T-helper 2 cell treated with Interferon-gamma antibody and Interleukin-4, amounts not matched to agents 5 μg/mL and 100 μg/mL, for 36 hours (primary cell): Measurements from ENCODE around the gene LRP11.

Source experiments
- DNase-seq: peaks from one replicate; pipeline ENCODE4 v3.0.0; 2021; ENCODE audit warnings: low spot score
- H3K27ac Mint-ChIP-seq: one replicate; pipeline ENCODE4 v1.8.0; 2021; ENCODE audit warnings: mild to moderate bottlenecking, mixed read lengths
- H3K27me3 Mint-ChIP-seq: one replicate; pipeline ENCODE4 v1.8.0; 2021; ENCODE audit warnings: low read depth, mixed read lengths
- H3K36me3 Mint-ChIP-seq: one replicate; pipeline ENCODE4 v1.8.0; 2021; ENCODE audit warnings: low read depth, mixed read lengths
- H3K4me1 Mint-ChIP-seq: one replicate; pipeline ENCODE4 v1.8.0; 2021; ENCODE audit warnings: low read depth, mixed read lengths
- H3K4me3 Mint-ChIP-seq: one replicate; pipeline ENCODE4 v1.8.0; 2022; ENCODE audit warnings: mild to moderate bottlenecking, moderate library complexity, mixed read lengths
- H3K9me3 Mint-ChIP-seq: one replicate; pipeline ENCODE4 v1.8.0; 2021; ENCODE audit warnings: mixed read lengths

Gene LRP11

GRCh38 chr6:149890629-149891045 lies 26.5 kb upstream of the LRP11 start:
- Mint-ChIP-seq H3K27me3 (peaks cover 29% of the 10 kb centered on the region), H3K4me3 (no peak overlapping the region), H3K4me1 (peaks cover 16% of the 10 kb centered on the region), H3K9me3 (no peaks in the 10 kb centered on the region), H3K36me3 (no peaks in the 10 kb centered on the region), H3K27ac (no peak overlapping the region)
- DNase-seq, result no peak

- H3K27me3 Mint-ChIP-seq, result peaks cover 34% of the 10 kb centered on the region
- no peak overlapping the region for H3K4me3 Mint-ChIP-seq
- peaks cover 15% of the 10 kb centered on the region for H3K4me1 Mint-ChIP-seq
- no peak overlapping the region for H3K27ac Mint-ChIP-seq
- no peaks in the 10 kb centered on the region for H3K36me3 Mint-ChIP-seq
- no peaks in the 10 kb centered on the region for H3K9me3 Mint-ChIP-seq
- no peak for DNase-seq
Observed at GRCh38 chr6:149889326-149889725, 25.2 kb upstream of the LRP11 start.

- no peak for DNase-seq
- no peaks in the 10 kb centered on the region for H3K36me3 Mint-ChIP-seq
- H3K27me3 Mint-ChIP-seq, result peaks cover 33% of the 10 kb centered on the region
- H3K9me3 Mint-ChIP-seq, result no peaks in the 10 kb centered on the region
- H3K4me3 Mint-ChIP-seq, result no peak overlapping the region
- H3K4me1 Mint-ChIP-seq, result peaks cover 15% of the 10 kb centered on the region
- no peak overlapping the region for H3K27ac Mint-ChIP-seq
Observed at GRCh38 chr6:149888659-149889058, 24.5 kb upstream of the LRP11 start.

GRCh38 chr6:149888093-149888492 lies 23.9 kb upstream of the LRP11 start:
- Mint-ChIP-seq H3K36me3 (no peaks in the 10 kb centered on the region), H3K4me1 (peaks cover 12% of the 10 kb centered on the region)

GRCh38 chr6:149887343-149887742 lies 23.2 kb upstream of the LRP11 start:
- DNase-seq, result no peak
- Mint-ChIP-seq H3K36me3 (no peaks in the 10 kb centered on the region), H3K9me3 (no peaks in the 10 kb centered on the region), H3K4me1 (peaks cover 5% of the 10 kb centered on the region), H3K27ac (no peak overlapping the region), H3K4me3 (no peak overlapping the region), H3K27me3 (peaks cover 25% of the 10 kb centered on the region)

More at GRCh38 chr6:149888093-149888492, 23.9 kb upstream of the LRP11 start:
- no peak overlapping the region for H3K4me3 Mint-ChIP-seq
- H3K27ac Mint-ChIP-seq, result no peak overlapping the region
- DNase-seq, result no peak
- no peaks in the 10 kb centered on the region for H3K9me3 Mint-ChIP-seq
- H3K27me3 Mint-ChIP-seq, result peaks cover 30% of the 10 kb centered on the region

GRCh38 chr6:149885888-149886287 lies 21.7 kb upstream of the LRP11 start:
- H3K36me3 Mint-ChIP-seq, result no peaks in the 10 kb centered on the region
- DNase-seq, result no peak
- peaks cover 30% of the 10 kb centered on the region for H3K27me3 Mint-ChIP-seq
- no peaks in the 10 kb centered on the region for H3K9me3 Mint-ChIP-seq
- H3K4me3 Mint-ChIP-seq, result no peak overlapping the region
- no peak overlapping the region for H3K27ac Mint-ChIP-seq
- H3K4me1 Mint-ChIP-seq, result no peaks in the 10 kb centered on the region

- DNase-seq, result no peak
- Mint-ChIP-seq H3K27ac (no peak overlapping the region), H3K9me3 (no peaks in the 10 kb centered on the region), H3K27me3 (peaks cover 33% of the 10 kb centered on the region), H3K4me3 (no peak overlapping the region), H3K4me1 (no peaks in the 10 kb centered on the region), H3K36me3 (no peaks in the 10 kb centered on the region)
Observed at GRCh38 chr6:149884617-149885016, 20.5 kb upstream of the LRP11 start.

- Mint-ChIP-seq H3K4me3 (no peak overlapping the region), H3K27me3 (peaks cover 32% of the 10 kb centered on the region), H3K27ac (no peak overlapping the region), H3K36me3 (no peaks in the 10 kb centered on the region), H3K4me1 (no peaks in the 10 kb centered on the region), H3K9me3 (no peaks in the 10 kb centered on the region)
- DNase-seq, result no peak
Observed at GRCh38 chr6:149884215-149884614, 20.1 kb upstream of the LRP11 start.

- Mint-ChIP-seq H3K27ac (no peak overlapping the region), H3K4me1 (no peaks in the 10 kb centered on the region), H3K9me3 (no peaks in the 10 kb centered on the region), H3K4me3 (no peak overlapping the region), H3K36me3 (no peaks in the 10 kb centered on the region), H3K27me3 (peaks cover 40% of the 10 kb centered on the region)
- DNase-seq, result no peak
Observed at GRCh38 chr6:149881860-149882259, 17.7 kb upstream of the LRP11 start.

- no peak for DNase-seq
- no peaks in the 10 kb centered on the region for H3K36me3 Mint-ChIP-seq
- no peaks in the 10 kb centered on the region for H3K9me3 Mint-ChIP-seq
- no peaks in the 10 kb centered on the region for H3K4me1 Mint-ChIP-seq
- peaks cover 43% of the 10 kb centered on the region for H3K27me3 Mint-ChIP-seq
- H3K27ac Mint-ChIP-seq, result no peak overlapping the region
- no peak overlapping the region for H3K4me3 Mint-ChIP-seq
Observed at GRCh38 chr6:149881066-149881766, 17.1 kb upstream of the LRP11 start.

- H3K4me3 Mint-ChIP-seq, result no peak overlapping the region
- no peaks in the 10 kb centered on the region for H3K36me3 Mint-ChIP-seq
- peaks cover 44% of the 10 kb centered on the region for H3K27me3 Mint-ChIP-seq
- H3K4me1 Mint-ChIP-seq, result no peaks in the 10 kb centered on the region
- H3K27ac Mint-ChIP-seq, result no peak overlapping the region
- no peaks in the 10 kb centered on the region for H3K9me3 Mint-ChIP-seq
- no peak for DNase-seq
Observed at GRCh38 chr6:149877659-149878058, 13.5 kb upstream of the LRP11 start.

GRCh38 chr6:149876241-149876933 lies 12.2 kb upstream of the LRP11 start:
- Mint-ChIP-seq H3K4me3 (no peak overlapping the region), H3K9me3 (no peaks in the 10 kb centered on the region), H3K27me3 (peaks cover 39% of the 10 kb centered on the region), H3K4me1 (no peaks in the 10 kb centered on the region), H3K36me3 (no peaks in the 10 kb centered on the region), H3K27ac (no peak overlapping the region)
- DNase-seq, result no peak

- Mint-ChIP-seq H3K4me1 (no peaks in the 10 kb centered on the region), H3K36me3 (no peaks in the 10 kb centered on the region), H3K9me3 (no peaks in the 10 kb centered on the region), H3K4me3 (no peak overlapping the region), H3K27me3 (peaks cover 31% of the 10 kb centered on the region), H3K27ac (no peak overlapping the region)
- no peak for DNase-seq
Observed at GRCh38 chr6:149872233-149872632, 8.1 kb upstream of the LRP11 start.

- Mint-ChIP-seq H3K4me3 (no peak overlapping the region), H3K4me1 (no peaks in the 10 kb centered on the region), H3K9me3 (no peaks in the 10 kb centered on the region), H3K27me3 (peaks cover 30% of the 10 kb centered on the region), H3K36me3 (no peaks in the 10 kb centered on the region), H3K27ac (no peak overlapping the region)
- DNase-seq, result no peak
Observed at GRCh38 chr6:149871182-149871581, 7.0 kb upstream of the LRP11 start.
